HG02852 (cell line): ENCODE data around the gene PRDM16.

Experiments
- ATAC-seq: cut with Tn5 transposase; IDR thresholded peaks from one replicate; pipeline ENCODE4 v1.9.1; 2021; ENCODE audit warnings: mild to moderate bottlenecking, moderate library complexity; ENCODE audit not compliant: unreplicated experiment

The PRDM16 gene

GRCh38 chr1:3475839-3476573 is 407.0 kb downstream of the PRDM16 start:
- ATAC-seq, result no peak

- ATAC-seq, result no peak
Measured at GRCh38 chr1:3476666-3477065, 407.7 kb downstream of the PRDM16 start.

GRCh38 chr1:3477241-3477995 is 408.4 kb downstream of the PRDM16 start:
- no peak for ATAC-seq

- no peak for ATAC-seq
Measured at GRCh38 chr1:3478187-3478586, 409.2 kb downstream of the PRDM16 start.

- ATAC-seq, result no peak
Measured at GRCh38 chr1:3479511-3480368, 410.7 kb downstream of the PRDM16 start.

- ATAC-seq, result no peak
Measured at GRCh38 chr1:3480369-3480719, 411.3 kb downstream of the PRDM16 start.

GRCh38 chr1:3481046-3481445 is 412.0 kb downstream of the PRDM16 start:
- ATAC-seq, result no peak

- ATAC-seq, result no peak
Measured at GRCh38 chr1:3481836-3482375, 412.9 kb downstream of the PRDM16 start.

- ATAC-seq, result no peak
Measured at GRCh38 chr1:3482378-3482849, 413.4 kb downstream of the PRDM16 start.

GRCh38 chr1:3483380-3483779 is 414.4 kb downstream of the PRDM16 start:
- no peak for ATAC-seq

- no peak for ATAC-seq
Measured at GRCh38 chr1:3483801-3484444, 414.9 kb downstream of the PRDM16 start.

- no peak for ATAC-seq
Measured at GRCh38 chr1:3485016-3485415, 416.0 kb downstream of the PRDM16 start.
